HG03432 (cell line): ENCODE measurements around the gene USP53.
"Not testable (repeated sequence)": the region's sequence is repeated elsewhere in the genome, so short reads cannot be mapped to it uniquely, and the experiment has no call there.

Experiments
- ATAC-seq: cut with Tn5 transposase; IDR thresholded peaks from one replicate; pipeline ENCODE4 v1.9.1; 2021; ENCODE audit warnings: mild to moderate bottlenecking, moderate library complexity; ENCODE audit not compliant: unreplicated experiment

The USP53 gene

GRCh38 chr4:119212234-119212963 is at the start of gene USP53:
Gene USP53 (plus strand): TSS chr4:119212713. CDS start chr4:119239760, 27,047 bp downstream.
- ATAC-seq: peak; percentile 93

DNA sequence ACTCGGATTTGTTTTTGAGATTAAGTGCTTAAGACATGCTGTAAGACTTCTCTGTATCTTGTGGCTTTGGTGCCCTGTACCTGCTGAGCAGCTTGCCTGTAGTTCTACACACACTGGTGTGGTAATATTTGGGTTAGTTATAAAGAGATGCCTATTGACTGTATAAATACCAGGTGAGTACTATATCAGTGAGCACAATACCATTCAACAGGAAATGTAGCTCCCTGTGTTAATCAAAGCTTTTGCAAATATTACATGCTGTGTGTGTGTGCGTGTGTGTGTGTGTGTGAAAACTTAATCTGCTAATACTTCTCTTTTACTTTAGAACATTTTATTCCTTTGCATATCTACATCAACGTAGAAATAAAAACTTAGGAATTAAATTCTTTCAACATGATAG is 46.7 kb upstream of the USP53 start:
- ATAC-seq: no peak

GRCh38 chr4:119170195-119170594 is 42.3 kb upstream of the USP53 start:
- ATAC-seq: no peak

DNA sequence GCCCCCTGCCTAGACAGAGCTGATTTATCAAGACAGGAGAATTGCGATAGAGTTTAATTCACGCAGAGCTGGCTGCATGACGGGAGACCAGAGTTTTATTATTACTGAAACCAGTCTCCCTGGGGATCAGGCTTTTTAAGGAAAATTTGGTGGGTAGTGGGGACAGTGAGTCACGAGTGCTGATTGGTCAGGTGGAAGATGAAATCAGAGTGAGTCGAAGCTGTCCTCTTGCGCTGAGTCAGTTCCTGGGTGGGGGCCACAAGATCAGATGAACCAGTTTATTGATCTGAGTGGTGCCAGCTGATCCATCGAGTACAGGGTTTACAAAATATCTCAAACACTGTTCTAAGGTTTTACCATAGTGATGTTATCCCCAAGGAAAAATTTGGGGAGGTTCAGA is 40.3 kb upstream of the USP53 start:
- no peak for ATAC-seq

- ATAC-seq: not testable (repeated sequence)
Observed at GRCh38 chr4:119173729-119174361, 38.7 kb upstream of the USP53 start.

DNA sequence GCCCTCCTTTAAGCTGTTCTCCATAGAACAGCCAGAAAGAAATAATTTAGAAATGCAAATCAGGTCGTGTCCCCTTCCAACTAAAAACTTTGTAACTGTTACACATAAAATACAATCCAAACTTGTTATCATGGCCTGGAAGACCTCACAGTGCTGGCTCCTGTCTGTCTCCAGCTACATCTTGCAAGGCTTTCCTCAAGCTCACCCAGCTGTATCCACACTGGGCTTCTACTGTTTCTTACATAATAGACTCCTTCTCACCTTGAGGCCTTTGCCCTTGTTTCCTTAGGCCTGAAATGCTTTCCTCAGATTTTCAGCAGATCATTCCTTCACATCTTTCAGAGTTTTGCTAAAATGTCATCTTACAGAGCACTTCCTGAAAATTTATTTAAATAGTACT is 33.5 kb upstream of the USP53 start:
- ATAC-seq: no peak

GRCh38 chr4:119184128-119184527 is 28.4 kb upstream of the USP53 start:
- no peak for ATAC-seq

DNA sequence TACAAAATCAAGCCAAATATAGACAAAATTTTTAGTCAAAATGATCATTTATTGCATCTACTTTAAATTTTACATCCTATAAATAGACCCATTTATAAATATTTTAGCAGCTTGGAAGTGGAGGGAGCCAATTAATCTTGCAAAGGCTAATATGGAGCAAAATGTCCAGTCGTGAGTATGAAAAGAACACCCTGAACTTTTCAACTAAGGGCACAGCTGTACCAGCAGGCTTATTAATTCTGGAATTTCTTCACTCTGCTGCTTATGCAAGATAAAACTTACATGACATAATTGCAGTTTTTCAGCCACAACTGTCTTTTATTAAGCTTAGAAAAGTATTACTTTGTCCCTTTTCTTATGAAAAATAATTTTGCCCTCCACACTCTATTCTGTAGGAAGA is 22.9 kb upstream of the USP53 start:
- ATAC-seq: no peak

DNA sequence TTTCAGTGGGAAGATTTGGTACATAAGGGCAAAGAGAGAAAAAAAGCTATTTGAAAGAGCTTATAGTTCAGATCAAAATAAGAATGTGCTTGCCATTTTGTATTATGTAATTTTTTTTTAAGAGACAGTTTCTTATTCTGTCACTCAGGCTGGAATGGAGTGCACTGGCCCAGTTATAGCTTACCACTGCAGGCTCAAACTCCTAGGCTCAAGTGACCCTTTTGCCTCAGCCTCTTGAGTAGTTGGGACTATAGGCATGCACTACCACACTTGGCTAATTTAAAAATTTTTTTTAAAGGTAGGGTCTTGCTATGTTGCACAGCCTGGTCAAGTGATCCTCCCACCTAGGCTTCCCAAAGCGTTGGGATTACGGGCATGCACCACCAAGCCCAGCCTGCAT is 22.2 kb upstream of the USP53 start:
- no peak for ATAC-seq

- ATAC-seq: no peak
Observed at GRCh38 chr4:119191505-119191904, 21.0 kb upstream of the USP53 start.

DNA sequence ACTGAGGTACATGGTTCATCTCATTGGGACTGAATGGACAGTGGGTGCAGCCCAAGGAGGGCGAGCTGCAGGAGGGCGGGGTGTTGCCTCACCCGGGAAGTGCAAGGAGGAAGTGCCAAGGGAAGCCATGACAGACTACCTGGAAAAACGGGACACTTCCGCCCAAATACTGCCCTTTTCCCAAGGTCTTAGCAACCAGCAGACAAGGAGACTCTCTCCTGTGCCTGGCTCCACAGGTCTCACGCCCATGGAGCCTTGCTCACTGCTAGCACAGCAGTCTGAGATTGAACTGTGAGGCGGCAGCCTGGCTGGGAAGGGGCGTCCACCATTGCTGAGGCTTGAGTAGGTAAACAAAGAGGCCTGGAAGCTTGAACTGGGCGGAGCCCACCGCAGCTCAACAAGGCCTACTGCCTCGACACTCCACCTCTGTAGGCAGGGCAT is 14.7 kb upstream of the USP53 start:
- no peak for ATAC-seq

DNA sequence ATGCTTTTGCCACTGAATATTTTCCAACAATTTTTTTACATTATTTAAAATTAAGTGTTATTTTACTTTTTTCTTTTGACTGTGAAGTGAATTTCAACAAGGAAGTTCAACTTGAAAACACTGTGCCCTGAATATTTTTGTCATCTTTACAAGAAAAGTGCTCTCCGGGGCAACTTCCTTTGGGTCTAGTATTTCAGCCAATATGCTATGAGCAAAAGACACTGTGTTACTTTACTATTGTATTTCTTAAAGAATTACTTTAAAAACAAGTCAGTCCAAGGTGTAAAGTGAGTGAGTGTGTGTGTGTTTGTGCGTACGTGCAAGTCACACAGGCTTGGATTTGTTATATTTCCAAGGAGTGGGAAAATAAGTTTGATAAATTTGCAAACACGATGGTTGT is 7.6 kb upstream of the USP53 start:
- no peak for ATAC-seq

- no peak for ATAC-seq
Observed at GRCh38 chr4:119205690-119206089, 6.8 kb upstream of the USP53 start.

DNA sequence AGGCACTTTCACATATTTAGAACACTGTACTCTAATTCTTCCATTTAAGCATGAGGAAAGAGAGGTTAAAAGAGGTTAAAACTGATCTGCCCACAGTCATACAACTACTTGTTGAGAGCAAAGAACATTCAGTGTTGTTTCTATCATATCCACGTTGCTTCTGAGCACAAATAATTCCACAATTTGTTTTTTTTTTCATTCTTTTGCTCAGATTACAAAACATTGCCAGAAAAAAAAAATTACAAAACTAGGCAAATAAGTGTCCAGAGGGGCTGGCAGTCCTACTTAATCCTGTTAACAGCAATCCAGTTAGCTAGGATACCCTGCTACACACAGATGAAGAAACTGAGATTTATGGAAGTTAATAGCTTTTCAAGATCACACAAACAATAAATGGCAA is 6.3 kb upstream of the USP53 start:
- ATAC-seq: no peak

DNA sequence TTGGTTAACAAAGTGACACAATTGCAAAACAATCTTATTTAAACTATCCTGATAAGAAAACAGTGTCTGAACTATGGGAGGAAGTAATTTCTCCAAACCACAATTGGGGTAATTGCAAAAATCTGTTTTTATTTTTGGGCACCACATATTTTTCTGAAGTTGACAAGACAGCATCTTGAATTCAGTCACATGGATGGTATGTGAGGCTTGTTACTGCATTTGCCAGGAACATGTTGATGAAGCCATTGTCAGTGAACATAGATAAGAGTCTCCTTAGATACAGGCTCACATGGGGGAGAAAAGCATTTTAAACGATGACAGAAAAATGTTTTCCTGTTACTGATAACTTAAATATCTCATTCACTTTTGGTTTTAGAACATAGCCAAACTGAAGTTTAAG is 5.5 kb upstream of the USP53 start:
- ATAC-seq: no peak

DNA sequence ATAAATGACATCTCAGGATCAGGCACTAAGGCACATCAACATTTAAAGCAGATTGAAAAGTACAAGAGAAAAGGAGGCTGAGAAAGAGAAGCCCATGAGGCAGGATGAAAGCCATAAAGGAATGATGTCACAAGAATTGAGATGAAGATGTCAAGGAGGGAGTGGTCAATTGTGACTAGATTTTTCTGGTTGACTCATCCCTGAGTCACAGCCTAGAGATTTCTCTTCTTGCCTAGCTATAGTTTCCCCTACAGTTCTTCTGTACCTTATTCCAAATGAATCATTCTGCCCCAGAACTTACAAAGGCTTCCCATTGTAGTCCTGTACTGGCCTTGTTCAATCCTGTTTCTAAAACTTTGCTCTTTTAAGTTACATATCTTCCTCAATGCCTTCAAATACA is 3.4 kb upstream of the USP53 start:
- ATAC-seq: peak; percentile 11

GRCh38 chr4:119209586-119209985 is 2.9 kb upstream of the USP53 start:
- ATAC-seq: no peak

DNA sequence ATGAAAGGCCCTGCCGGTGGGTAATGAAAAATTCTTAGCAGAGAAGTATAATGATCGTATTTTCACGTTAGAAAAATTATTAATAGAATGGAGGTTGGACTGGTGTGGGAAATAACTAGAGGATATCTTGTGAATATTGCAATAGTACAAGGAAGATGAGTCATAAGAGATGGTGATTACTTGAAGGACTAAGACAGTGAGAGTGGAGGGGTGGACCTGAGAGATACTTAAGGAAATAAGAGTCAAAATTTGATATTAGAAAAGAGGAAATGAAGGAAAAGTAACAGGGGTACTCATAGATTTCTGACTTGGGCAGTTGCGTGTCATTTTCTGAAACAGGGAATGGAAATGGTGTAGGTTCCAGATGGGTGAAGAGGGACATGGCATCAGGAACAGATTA is 1.7 kb upstream of the USP53 start:
- no peak for ATAC-seq

DNA sequence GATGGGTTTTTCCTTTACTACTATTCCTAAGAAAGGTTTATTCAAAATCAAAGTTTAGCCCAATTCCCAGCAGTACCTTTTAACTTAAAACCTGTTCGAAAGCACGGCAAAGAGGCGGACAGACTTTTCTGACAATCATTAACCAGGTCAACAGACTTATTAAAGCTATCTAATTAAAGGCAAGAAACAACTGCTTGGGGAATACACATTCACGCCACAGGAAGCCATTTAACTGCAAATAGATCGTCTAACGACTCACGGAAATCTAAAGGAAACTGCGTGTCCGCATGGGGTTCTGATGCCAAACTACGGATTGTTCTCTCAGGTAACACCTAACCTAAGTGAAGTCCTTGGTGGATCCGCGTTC is 663 bp upstream of the USP53 start:
- peak; percentile 10 for ATAC-seq

DNA sequence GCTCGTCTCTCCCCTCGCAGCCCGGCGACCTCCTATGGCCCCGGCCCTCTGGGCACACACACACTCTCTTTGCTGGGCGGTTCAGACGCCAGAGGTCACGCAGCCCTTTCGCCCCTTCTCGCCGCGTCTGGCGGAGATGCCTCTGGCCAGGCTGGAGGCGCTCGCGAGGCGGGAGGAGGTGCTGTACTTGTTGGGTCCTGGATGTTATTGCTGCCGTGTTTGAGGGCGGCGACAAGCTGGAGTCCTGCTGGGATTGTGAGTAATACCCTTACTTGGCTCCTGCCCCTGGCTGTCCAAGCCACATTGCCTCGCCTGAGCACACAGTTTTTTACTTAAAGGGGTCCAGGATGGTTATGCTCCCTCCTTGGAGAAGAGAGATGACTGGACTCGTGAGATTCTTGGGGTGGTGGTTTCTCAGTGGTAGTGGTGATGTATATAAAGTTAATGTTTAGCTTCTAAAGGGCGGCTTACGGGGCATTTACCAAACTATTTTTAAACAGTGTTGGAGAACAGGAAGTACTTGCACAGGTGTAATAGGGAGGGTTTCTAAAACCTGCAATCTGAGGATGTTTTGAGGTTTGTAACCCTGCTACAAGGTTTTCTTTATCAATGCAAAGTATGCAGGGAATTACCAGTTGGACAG is 572 bp downstream of the USP53 start:
- ATAC-seq: peak; percentile 68

GRCh38 chr4:119218093-119218492 is 5.6 kb downstream of the USP53 start:
- no peak for ATAC-seq

DNA sequence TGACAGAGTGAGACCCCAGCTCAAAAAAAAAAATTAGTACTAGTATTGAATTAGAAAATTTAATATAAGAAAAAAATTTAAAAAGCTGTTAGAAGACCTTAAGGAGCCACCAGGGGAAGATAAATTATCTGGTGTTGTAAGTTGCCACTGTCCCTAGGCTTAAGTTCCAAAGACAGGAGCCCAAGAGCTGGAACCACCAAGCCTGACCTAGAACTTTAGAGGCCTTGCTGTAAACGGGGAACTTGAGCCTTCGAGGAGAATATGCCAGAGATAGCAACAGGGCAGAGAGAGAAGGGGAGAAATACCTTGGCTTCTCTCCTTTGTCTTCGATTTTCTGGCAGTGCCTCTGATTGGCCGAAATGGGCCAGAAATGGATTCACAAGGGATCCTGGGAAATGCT is 8.9 kb downstream of the USP53 start:
- no peak for ATAC-seq
